ENCODE measurements around the gene LRMDA.

The LRMDA gene

GRCh38 chr10:75974080-75974479 lies 542.7 kb downstream of the LRMDA start:
- DNase-seq (ENCODE audit: low read depth in 1 of 2, low spot score in 1 of 2), result no peak

- DNase-seq (ENCODE audit: low read depth in 1 of 2, low spot score in 1 of 2), result no peak
These were observed 545.3 kb downstream of the LRMDA start for GRCh38 chr10:75976681-75977080.

- no peak for DNase-seq (ENCODE audit: low read depth in 1 of 2, low spot score in 1 of 2)
These were observed 545.7 kb downstream of the LRMDA start for GRCh38 chr10:75977139-75977538.

- no peak for DNase-seq (ENCODE audit: low read depth in 1 of 2, low spot score in 1 of 2)
These were observed 546.8 kb downstream of the LRMDA start for GRCh38 chr10:75978213-75978612.

- DNase-seq (ENCODE audit: low read depth in 1 of 2, low spot score in 1 of 2), result no peak
These were observed 549.1 kb downstream of the LRMDA start for GRCh38 chr10:75980419-75981002.

GRCh38 chr10:75982611-75983369 lies 551.4 kb downstream of the LRMDA start:
- DNase-seq (ENCODE audit: low read depth in 1 of 2, low spot score in 1 of 2), result no peak

- no peak for DNase-seq (ENCODE audit: low read depth in 1 of 2, low spot score in 1 of 2)
These were observed 552.6 kb downstream of the LRMDA start for GRCh38 chr10:75984067-75984466.

- no peak for DNase-seq (ENCODE audit: low read depth in 1 of 2, low spot score in 1 of 2)
These were observed 556.2 kb downstream of the LRMDA start for GRCh38 chr10:75987616-75988015.

GRCh38 chr10:75994357-75995040 lies 563.1 kb downstream of the LRMDA start:
- DNase-seq (ENCODE audit: low read depth in 1 of 2, low spot score in 1 of 2), result no peak

- DNase-seq (ENCODE audit: low read depth in 1 of 2, low spot score in 1 of 2), result no peak
These were observed 563.6 kb downstream of the LRMDA start for GRCh38 chr10:75995041-75995430.

- DNase-seq (ENCODE audit: low read depth in 1 of 2, low spot score in 1 of 2), result no peak
These were observed 564.3 kb downstream of the LRMDA start for GRCh38 chr10:75995720-75996119.

- DNase-seq (ENCODE audit: low read depth in 1 of 2, low spot score in 1 of 2), result no peak
These were observed 567.6 kb downstream of the LRMDA start for GRCh38 chr10:75999001-75999400.

- DNase-seq (ENCODE audit: low read depth in 1 of 2, low spot score in 1 of 2), result no peak
These were observed 568.2 kb downstream of the LRMDA start for GRCh38 chr10:75999515-76000209.

- DNase-seq (ENCODE audit: low read depth in 1 of 2, low spot score in 1 of 2), result no peak
These were observed 569.1 kb downstream of the LRMDA start for GRCh38 chr10:76000550-76000949.

GRCh38 chr10:76001019-76001418 lies 569.6 kb downstream of the LRMDA start:
- DNase-seq (ENCODE audit: low read depth in 1 of 2, low spot score in 1 of 2), result no peak

GRCh38 chr10:76001461-76001860 lies 570.0 kb downstream of the LRMDA start:
- DNase-seq (ENCODE audit: low read depth in 1 of 2, low spot score in 1 of 2), result no peak

GRCh38 chr10:76002262-76002854 lies 570.9 kb downstream of the LRMDA start:
- no peak for DNase-seq (ENCODE audit: low read depth in 1 of 2, low spot score in 1 of 2)

- DNase-seq (ENCODE audit: low read depth in 1 of 2, low spot score in 1 of 2), result no peak
These were observed 576.3 kb downstream of the LRMDA start for GRCh38 chr10:76007667-76008181.

GRCh38 chr10:76009531-76009930 lies 578.1 kb downstream of the LRMDA start:
- no peak for DNase-seq (ENCODE audit: low read depth in 1 of 2, low spot score in 1 of 2)

- no peak for DNase-seq (ENCODE audit: low read depth in 1 of 2, low spot score in 1 of 2)
These were observed 579.3 kb downstream of the LRMDA start for GRCh38 chr10:76010703-76011102.

- no peak for DNase-seq (ENCODE audit: low read depth in 1 of 2, low spot score in 1 of 2)
These were observed 581.4 kb downstream of the LRMDA start for GRCh38 chr10:76012716-76013327.

All from stimulated activated CD4-positive, alpha-beta T cell treated with anti-CD3 and anti-CD28 coated beads, Interleukin-15, amount 100 ng/mL, for 1 hour (primary cell).